ENCODE results near the gene SH3BP1. TPM values are rescaled to one million over a fixed set of nuclear protein-coding genes. Genes with fewer than 3 reads are reported as not detected.

The SH3BP1 gene
- total and polyA plus RNA-seq, 9 of the 15 experiments (the other 6 are each of a cell fraction or from before 2014, with no cell fraction given) = 0.10 to 36.2 (median 10.4) TPM

DNA sequence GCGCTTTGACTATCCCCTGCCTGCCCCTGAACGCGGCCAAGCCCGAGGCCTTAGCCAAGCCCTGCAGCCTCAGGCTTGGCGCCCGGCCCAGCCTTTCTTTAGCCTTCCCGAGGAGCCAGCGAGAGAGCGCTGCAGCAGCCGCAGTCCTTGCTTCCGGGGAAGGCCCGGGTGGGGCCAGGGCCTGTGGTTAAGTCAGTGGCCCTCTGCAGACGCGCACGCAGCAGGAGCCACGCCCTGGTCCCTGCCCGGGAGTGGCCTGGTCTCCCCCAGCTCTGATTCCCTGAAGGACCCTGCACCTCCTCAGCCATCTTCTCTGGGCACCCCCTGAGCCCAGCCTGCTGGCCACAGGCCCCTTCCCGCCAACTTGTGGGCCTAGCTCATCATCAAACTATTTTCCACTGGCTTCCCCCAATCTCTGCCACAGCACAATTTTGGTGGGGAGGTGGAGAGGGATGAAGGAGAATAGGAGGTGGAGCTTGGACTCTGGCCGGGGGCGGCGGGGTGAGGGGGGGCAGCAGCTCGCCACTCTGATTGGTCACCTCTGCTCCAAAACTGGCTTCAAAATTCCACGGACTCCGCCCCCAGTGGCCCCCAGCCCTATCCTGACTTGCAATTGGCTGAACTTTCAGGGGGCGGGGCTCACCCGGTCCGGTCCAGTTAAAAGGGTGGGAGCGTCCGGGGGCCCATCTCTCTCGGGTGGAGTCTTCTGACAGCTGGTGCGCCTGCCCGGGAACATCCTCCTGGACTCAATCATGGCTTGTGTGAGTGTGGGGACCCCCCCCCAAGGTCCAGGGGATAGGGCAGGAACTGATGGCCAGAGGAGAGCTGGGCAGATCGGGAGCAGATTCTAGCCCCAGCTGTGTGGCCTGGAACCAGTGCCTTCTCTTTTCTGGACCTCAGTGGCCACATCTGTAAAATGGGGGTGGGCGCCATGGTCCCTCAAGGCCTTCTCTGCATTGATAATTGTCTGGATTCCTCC is 35.8 kb downstream of the SH3BP1 start, which contains the start of gene LGALS1 (continued):
- TF ChIP-seq, protein P1, sequence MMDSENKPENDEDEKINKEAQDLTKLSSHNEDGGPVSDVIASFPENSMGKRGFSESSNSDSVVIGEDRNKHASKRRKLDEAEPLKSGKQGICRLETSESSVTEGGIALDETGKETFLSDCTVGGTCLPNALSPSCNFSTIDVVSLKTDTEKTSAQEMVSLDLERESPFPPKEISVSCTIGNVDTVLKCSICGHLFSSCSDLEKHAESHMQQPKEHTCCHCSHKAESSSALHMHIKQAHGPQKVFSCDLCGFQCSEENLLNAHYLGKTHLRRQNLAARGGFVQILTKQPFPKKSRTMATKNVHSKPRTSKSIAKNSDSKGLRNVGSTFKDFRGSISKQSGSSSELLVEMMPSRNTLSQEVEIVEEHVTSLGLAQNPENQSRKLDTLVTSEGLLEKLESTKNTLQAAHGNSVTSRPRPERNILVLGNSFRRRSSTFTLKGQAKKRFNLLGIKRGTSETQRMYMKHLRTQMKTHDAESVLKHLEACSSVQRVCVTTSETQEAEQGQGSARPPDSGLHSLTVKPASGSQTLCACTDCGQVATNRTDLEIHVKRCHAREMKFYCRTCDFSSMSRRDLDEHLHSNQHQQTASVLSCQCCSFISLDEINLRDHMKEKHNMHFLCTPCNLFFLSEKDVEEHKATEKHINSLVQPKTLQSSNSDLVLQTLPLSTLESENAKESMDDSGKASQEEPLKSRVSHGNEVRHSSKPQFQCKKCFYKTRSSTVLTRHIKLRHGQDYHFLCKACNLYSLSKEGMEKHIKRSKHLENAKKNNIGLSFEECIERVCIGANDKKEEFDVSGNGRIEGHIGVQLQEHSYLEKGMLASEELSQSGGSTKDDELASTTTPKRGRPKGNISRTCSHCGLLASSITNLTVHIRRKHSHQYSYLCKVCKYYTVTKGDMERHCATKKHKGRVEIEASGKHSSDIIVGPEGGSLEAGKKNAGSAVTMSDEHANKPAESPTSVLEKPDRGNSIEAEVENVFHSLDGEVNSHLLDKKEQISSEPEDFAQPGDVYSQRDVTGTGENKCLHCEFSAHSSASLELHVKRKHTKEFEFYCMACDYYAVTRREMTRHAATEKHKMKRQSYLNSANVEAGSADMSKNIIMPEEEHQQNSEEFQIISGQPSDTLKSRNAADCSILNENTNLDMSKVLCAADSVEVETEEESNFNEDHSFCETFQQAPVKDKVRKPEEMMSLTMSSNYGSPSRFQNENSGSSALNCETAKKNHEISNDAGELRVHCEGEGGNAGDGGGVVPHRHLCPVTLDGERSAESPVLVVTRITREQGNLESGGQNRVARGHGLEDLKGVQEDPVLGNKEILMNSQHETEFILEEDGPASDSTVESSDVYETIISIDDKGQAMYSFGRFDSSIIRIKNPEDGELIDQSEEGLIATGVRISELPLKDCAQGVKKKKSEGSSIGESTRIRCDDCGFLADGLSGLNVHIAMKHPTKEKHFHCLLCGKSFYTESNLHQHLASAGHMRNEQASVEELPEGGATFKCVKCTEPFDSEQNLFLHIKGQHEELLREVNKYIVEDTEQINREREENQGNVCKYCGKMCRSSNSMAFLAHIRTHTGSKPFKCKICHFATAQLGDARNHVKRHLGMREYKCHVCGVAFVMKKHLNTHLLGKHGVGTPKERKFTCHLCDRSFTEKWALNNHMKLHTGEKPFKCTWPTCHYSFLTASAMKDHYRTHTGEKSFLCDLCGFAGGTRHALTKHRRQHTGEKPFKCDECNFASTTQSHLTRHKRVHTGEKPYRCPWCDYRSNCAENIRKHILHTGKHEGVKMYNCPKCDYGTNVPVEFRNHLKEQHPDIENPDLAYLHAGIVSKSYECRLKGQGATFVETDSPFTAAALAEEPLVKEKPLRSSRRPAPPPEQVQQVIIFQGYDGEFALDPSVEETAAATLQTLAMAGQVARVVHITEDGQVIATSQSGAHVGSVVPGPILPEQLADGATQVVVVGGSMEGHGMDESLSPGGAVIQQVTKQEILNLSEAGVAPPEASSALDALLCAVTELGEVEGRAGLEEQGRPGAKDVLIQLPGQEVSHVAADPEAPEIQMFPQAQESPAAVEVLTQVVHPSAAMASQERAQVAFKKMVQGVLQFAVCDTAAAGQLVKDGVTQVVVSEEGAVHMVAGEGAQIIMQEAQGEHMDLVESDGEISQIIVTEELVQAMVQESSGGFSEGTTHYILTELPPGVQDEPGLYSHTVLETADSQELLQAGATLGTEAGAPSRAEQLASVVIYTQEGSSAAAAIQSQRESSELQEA (IDR thresholded peaks at IDR 0.05; ENCODE audit: low read depth) = no peak
- TF ChIP-seq, protein P2, sequence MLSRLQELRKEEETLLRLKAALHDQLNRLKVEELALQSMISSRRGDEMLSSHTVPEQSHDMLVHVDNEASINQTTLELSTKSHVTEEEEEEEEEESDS (CRISPR knock-in tag; IDR thresholded peaks at IDR 0.05) = no peak
- TF ChIP-seq CBFA2T3 (IDR thresholded peaks at IDR 0.05) (0 out of 2 replicates have a peak, but pooled peaks have one; percentile 19), NR2C1 (IDR thresholded peaks at IDR 0.05) (no peak), NR2C1 (tag; IDR thresholded peaks at IDR 0.05) (no peak), NFYB (IDR thresholded peaks at IDR 0.05; ENCODE audit: extremely low read depth, insufficient read length) (peak; percentile 88), MAFG (tag; conservative IDR thresholded peaks at IDR 0.05) (no peak), ZC3H4 (CRISPR knock-in tag; IDR thresholded peaks at IDR 0.05; ENCODE audit: borderline replicate concordance) (no peak)
